Nephron (organoid): ENCODE results near the gene KLHL22.
"Not testable (repeated sequence)": the region's sequence is repeated elsewhere in the genome, so short reads cannot be mapped to it uniquely, and the experiment has no call there.

ENCODE experiments used
- H3K27ac Mint-ChIP-seq, 3 experiments: 2 replicates each; pipeline ENCODE4 v1.8.0; 2020; ENCODE audit warnings: mixed read lengths in 3 of 3, mild to moderate bottlenecking in 2 of 3, moderate library complexity in 1 of 3
- H3K27me3 Mint-ChIP-seq: 2 replicates; pipeline ENCODE4 v1.8.0; 2021; ENCODE audit warnings: low read depth, mild to moderate bottlenecking, moderate library complexity, mixed read lengths
- H3K36me3 Mint-ChIP-seq: 2 replicates; pipeline ENCODE4 v1.8.0; 2020; ENCODE audit warnings: low read depth, mixed read lengths
- H3K4me1 Mint-ChIP-seq: 2 replicates; pipeline ENCODE4 v1.8.0; 2020; ENCODE audit warnings: mixed read lengths
- H3K4me3 Mint-ChIP-seq, 3 experiments: 2 replicates each; pipeline ENCODE4 v1.8.0; 2020; ENCODE audit warnings: mild to moderate bottlenecking in 3 of 3, mixed read lengths in 3 of 3, moderate library complexity in 2 of 3
- H3K9me3 Mint-ChIP-seq: 2 replicates; pipeline ENCODE4 v1.8.0; 2020; ENCODE audit warnings: mixed read lengths
- TF ChIP-seq, protein P1 (sequence below), 3 experiments: fragments of 200-600 bp; sonication (generic); IDR thresholded peaks; one replicate each; pipeline ENCODE4 v1.5.0; 2021; ENCODE audit warnings: antibody characterized with exemption in 3 of 3; ENCODE audit not compliant: unreplicated experiment in 3 of 3

The KLHL22 gene

DNA sequence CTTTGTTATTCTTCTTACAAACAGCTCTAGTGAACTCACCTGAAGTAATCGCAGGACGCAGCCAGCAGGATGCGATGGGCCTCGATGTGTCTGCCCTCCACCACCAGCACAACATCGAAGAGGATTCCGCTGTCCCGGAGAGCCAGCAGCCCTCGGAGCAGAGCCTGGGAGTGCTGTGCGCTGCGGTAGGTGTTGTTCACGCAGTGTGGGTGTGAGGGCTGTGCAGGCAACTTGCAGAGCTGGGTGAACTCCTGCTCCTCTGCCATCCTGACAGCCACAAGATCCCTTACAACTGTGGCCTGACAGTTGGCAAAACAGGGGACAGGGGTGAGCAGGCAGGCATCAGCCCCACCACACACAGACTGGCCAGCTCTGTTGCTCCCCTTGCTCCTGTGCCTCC is 6.6 kb downstream of the KLHL22 start:
- Mint-ChIP-seq H3K27me3 (no peaks in the 10 kb centered on the region), H3K36me3 (peaks cover 21% of the 10 kb centered on the region), H3K4me3 (no peak overlapping the region), H3K4me1 (peaks cover 35% of the 10 kb centered on the region), H3K27ac (no peak overlapping the region), H3K9me3 (no peaks in the 10 kb centered on the region)
- TF ChIP-seq, protein P1, sequence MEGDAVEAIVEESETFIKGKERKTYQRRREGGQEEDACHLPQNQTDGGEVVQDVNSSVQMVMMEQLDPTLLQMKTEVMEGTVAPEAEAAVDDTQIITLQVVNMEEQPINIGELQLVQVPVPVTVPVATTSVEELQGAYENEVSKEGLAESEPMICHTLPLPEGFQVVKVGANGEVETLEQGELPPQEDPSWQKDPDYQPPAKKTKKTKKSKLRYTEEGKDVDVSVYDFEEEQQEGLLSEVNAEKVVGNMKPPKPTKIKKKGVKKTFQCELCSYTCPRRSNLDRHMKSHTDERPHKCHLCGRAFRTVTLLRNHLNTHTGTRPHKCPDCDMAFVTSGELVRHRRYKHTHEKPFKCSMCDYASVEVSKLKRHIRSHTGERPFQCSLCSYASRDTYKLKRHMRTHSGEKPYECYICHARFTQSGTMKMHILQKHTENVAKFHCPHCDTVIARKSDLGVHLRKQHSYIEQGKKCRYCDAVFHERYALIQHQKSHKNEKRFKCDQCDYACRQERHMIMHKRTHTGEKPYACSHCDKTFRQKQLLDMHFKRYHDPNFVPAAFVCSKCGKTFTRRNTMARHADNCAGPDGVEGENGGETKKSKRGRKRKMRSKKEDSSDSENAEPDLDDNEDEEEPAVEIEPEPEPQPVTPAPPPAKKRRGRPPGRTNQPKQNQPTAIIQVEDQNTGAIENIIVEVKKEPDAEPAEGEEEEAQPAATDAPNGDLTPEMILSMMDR (IDR thresholded peaks at IDR 0.05; ENCODE audit: unreplicated experiment in 3 of 3) = no peak

DNA sequence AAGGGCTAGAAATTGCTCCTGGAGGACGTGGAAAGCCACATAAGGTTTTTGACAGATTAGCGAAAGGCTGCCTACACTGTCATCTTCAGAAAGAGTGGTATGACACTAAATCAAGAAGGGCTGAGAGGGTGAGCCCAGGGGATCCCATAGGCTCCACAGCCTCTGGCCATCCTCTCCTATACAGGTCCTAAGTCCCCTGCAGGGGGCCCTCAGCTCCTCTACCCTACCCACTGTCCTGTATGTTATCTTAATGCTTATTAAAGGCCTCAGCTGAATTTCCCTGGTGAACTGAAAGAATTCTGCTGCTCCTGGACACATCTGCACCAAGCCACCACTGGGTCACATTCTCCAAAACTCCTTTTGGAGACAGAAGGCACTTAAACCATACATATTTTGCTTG is 7.9 kb downstream of the KLHL22 start:
- Mint-ChIP-seq H3K4me3 (no peak overlapping the region), H3K9me3 (no peaks in the 10 kb centered on the region), H3K27ac (no peak overlapping the region), H3K36me3 (peaks cover 32% of the 10 kb centered on the region), H3K27me3 (no peaks in the 10 kb centered on the region), H3K4me1 (peaks cover 29% of the 10 kb centered on the region)
- TF ChIP-seq, protein P1 (IDR thresholded peaks at IDR 0.05; ENCODE audit: unreplicated experiment in 3 of 3) = no peak

DNA sequence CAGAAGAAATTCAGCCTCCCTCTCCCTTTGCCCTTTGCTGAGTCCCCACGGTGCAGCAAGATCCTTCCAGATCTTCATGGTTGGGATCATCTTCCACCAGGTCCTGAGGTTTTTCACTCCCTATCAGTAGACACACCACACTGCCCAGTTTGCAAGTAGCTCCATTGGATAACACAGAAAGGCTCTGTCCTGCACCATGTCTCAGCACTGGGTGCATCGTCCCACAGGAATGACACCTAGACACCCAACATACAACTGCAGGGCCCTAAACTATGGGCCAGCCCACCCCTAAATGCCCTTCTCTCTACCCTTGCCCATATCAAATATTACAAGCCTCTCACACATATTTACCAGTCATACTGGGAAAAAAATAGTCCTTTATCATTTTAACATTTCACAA is 9.4 kb downstream of the KLHL22 start:
- peaks cover 33% of the 10 kb centered on the region for H3K36me3 Mint-ChIP-seq
- H3K9me3 Mint-ChIP-seq = no peaks in the 10 kb centered on the region
- no peak overlapping the region for H3K4me3 Mint-ChIP-seq
- TF ChIP-seq, protein P1 (IDR thresholded peaks at IDR 0.05; ENCODE audit: unreplicated experiment in 3 of 3) = no peak
- no peaks in the 10 kb centered on the region for H3K27me3 Mint-ChIP-seq
- H3K4me1 Mint-ChIP-seq = peaks cover 20% of the 10 kb centered on the region
- H3K27ac Mint-ChIP-seq = no peak overlapping the region

DNA sequence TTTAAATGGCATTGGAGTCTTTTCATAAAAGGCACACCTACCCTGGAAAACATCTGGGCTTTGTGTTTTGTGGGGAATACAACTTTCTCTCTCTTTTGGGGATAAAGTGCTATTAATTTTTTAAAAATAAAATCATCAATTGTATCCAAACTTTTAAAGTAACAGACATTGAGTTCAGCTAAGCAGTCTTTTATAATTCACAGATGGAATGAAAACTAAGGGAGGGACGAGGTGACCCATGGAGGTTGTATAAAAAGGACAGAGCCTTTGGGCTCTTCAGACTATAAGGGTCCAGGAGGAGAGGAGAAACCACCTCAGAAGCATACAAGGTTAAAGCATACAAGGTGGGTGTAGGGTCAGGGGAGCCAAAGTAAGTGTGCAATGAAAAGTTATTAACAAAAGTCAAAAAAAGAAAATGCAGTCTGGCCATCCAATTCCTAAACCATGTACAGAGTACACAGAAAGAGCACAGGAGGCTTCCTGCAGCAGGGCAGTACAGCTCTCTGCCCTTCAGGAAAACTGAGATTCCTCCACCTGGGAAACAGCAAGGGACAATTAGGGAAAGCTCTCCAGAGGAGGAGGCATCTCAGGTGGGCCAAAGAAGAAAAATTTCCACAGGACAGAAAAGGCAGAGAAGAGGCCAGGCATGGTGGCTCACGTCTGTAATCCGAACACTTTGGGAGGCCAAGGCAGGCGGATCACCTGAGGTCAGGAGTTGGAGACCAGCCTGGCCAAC is 10.5 kb downstream of the KLHL22 start:
- peaks cover 38% of the 10 kb centered on the region for H3K36me3 Mint-ChIP-seq
- H3K4me3 Mint-ChIP-seq = no peak overlapping the region
- H3K27me3 Mint-ChIP-seq = no peaks in the 10 kb centered on the region
- TF ChIP-seq, protein P1 (IDR thresholded peaks at IDR 0.05; ENCODE audit: unreplicated experiment in 3 of 3) = no peak
- no peak overlapping the region for H3K27ac Mint-ChIP-seq
- peaks cover 1% of the 10 kb centered on the region for H3K9me3 Mint-ChIP-seq
- H3K4me1 Mint-ChIP-seq = peaks cover 11% of the 10 kb centered on the region

DNA sequence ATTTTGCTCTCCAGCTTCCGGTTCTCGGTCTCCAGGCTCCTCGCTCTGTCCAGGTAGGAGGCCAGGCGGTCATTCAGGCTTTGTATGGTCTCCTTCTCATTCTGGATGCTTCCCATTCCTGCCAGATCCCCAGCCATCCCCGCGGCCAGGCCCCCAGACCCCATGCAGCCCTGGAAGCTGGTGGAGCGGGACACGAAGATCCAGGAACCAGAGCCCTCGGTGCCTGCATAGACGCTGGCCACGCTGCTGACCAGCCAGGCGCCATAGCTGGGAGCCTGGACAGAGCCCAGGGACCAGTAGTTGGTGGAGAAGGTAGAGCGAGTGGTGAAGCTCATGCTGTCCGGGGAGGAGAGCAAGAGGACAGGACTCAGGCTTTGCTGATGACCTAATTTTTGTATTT is 11.8 kb downstream of the KLHL22 start:
- Mint-ChIP-seq H3K4me1 (no peaks in the 10 kb centered on the region), H3K27me3 (no peaks in the 10 kb centered on the region), H3K36me3 (peaks cover 46% of the 10 kb centered on the region), H3K4me3 (no peak overlapping the region), H3K9me3 (peaks cover 8% of the 10 kb centered on the region), H3K27ac (no peak overlapping the region)
- TF ChIP-seq, protein P1 (IDR thresholded peaks at IDR 0.05; ENCODE audit: unreplicated experiment in 3 of 3) = no peak

DNA sequence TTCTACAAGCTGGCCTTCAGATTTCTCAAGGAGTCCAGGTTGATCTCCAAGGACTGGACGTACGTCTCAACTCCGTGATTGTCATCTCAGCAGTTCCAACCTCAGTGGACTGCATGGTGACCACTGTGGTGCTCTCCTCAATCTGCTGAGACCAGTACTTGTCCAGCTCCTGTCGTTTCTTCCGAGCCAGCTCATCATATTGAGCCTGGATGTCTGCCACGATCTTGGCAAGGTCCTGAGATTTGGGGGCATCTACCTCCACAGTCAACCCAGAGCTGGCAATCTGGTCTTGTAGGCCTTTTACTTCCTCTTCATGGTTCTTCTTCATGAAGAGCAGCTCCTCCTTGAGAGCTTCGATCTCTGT is 12.5 kb downstream of the KLHL22 start:
- peaks cover 44% of the 10 kb centered on the region for H3K36me3 Mint-ChIP-seq
- H3K27ac Mint-ChIP-seq, H3K4me3 Mint-ChIP-seq, H3K9me3 Mint-ChIP-seq, H3K27me3 Mint-ChIP-seq, H3K4me1 Mint-ChIP-seq: not testable (repeated sequence)
